ENCODE measurements around the gene PAX8.
"Not testable (repeated sequence)": the region's sequence is repeated elsewhere in the genome, so short reads cannot be mapped to it uniquely, and the experiment has no call there.

Gene PAX8

GRCh38 chr2:113288674-113289149 is 10.0 kb upstream of the PAX8 start:
- not testable (repeated sequence) for DNase-seq

- DNase-seq = not testable (repeated sequence)
Measured at GRCh38 chr2:113288117-113288673, 9.5 kb upstream of the PAX8 start.

- no peak for DNase-seq
Measured at GRCh38 chr2:113285816-113286215, 7.1 kb upstream of the PAX8 start.

GRCh38 chr2:113284999-113285398 is 6.3 kb upstream of the PAX8 start:
- not testable (repeated sequence) for DNase-seq

- DNase-seq = no peak
Measured at GRCh38 chr2:113284476-113284875, 5.8 kb upstream of the PAX8 start.

GRCh38 chr2:113283704-113284284 is 5.1 kb upstream of the PAX8 start:
- DNase-seq = no peak

GRCh38 chr2:113282747-113283533 is 4.2 kb upstream of the PAX8 start:
- no peak for DNase-seq

GRCh38 chr2:113281910-113282746 is 3.4 kb upstream of the PAX8 start:
- no peak for DNase-seq

- no peak for DNase-seq
Measured at GRCh38 chr2:113278073-113278741, 514 bp downstream of the PAX8 start.

GRCh38 chr2:113277474-113278072 is 1.1 kb downstream of the PAX8 start:
- peak in 2 of 6 experiments; percentile 7 to 31 for DNase-seq

GRCh38 chr2:113276761-113277425 is 1.8 kb downstream of the PAX8 start:
- peak in 1 of 6 experiments; percentile 31 for DNase-seq

- DNase-seq = no peak
Measured at GRCh38 chr2:113276216-113276760, 2.4 kb downstream of the PAX8 start.

GRCh38 chr2:113275556-113276215 is 3.0 kb downstream of the PAX8 start:
- DNase-seq = peak in 1 of 6 experiments; percentile 22

GRCh38 chr2:113274432-113274831 is 4.3 kb downstream of the PAX8 start:
- no peak for DNase-seq

- no peak for DNase-seq
Measured at GRCh38 chr2:113273981-113274380, 4.7 kb downstream of the PAX8 start.

GRCh38 chr2:113273027-113273551 is 5.6 kb downstream of the PAX8 start:
- peak in 4 of 6 experiments; percentile 4 to 36 (median 20) for DNase-seq

GRCh38 chr2:113272477-113272876 is 6.2 kb downstream of the PAX8 start:
- DNase-seq = no peak

GRCh38 chr2:113268621-113269360 is 9.9 kb downstream of the PAX8 start:
- DNase-seq = no peak

GRCh38 chr2:113266431-113266830 is 12.3 kb downstream of the PAX8 start:
- DNase-seq = no peak
